Smooth muscle cell (in vitro differentiated cells): Measurements from ENCODE around the gene PHF20. TPM values are rescaled to one million over a fixed set of nuclear protein-coding genes. Genes with fewer than 3 reads are reported as not detected.

Source experiments
- DNase-seq: peaks from one replicate; lab custom pipeline; 2025; ENCODE audit not compliant: unreplicated experiment; lab: John Stamatoyannopoulos, UW
- H2AFZ ChIP-seq: fragments of 200-600 bp; sonication (generic); 2 replicates; pipeline ENCODE4 v1.6.0; 2016; ENCODE audit warnings: antibody characterized with exemption, low read depth, mild to moderate bottlenecking
- H3F3A ChIP-seq: fragments of 200-600 bp; sonication (generic); 2 replicates; pipeline ENCODE4 v1.6.0; 2017; ENCODE audit warnings: antibody characterized with exemption, low read depth
- H3K27ac ChIP-seq: fragments of 200-600 bp; sonication (generic); 2 replicates; pipeline ENCODE4 v1.5.1; 2016; ENCODE audit warnings: low read depth, mild to moderate bottlenecking
- H3K27me3 ChIP-seq: fragments of 200-600 bp; sonication (generic); 2 replicates; pipeline ENCODE4 v1.6.1; 2016; ENCODE audit warnings: low read depth, mild to moderate bottlenecking
- H3K36me3 ChIP-seq: fragments of 200-600 bp; sonication (generic); 2 replicates; pipeline ENCODE4 v1.5.1; 2016; ENCODE audit warnings: low read depth
- H3K4me1 ChIP-seq: fragments of 200-600 bp; sonication (generic); 2 replicates; pipeline ENCODE4 v1.5.1; 2016; ENCODE audit warnings: low read depth
- H3K4me2 ChIP-seq: fragments of 200-600 bp; sonication (generic); 2 replicates; pipeline ENCODE4 v1.6.0; 2016; ENCODE audit warnings: mild to moderate bottlenecking
- H3K4me3 ChIP-seq: fragments of 200-600 bp; sonication (generic); 2 replicates; pipeline ENCODE4 v1.5.1; 2016; ENCODE audit warnings: mild to moderate bottlenecking
- H3K79me2 ChIP-seq: fragments of 200-600 bp; sonication (generic); 2 replicates; pipeline ENCODE4 v1.6.0; 2016; ENCODE audit warnings: low read depth, mild to moderate bottlenecking
- H3K9ac ChIP-seq: fragments of 200-600 bp; sonication (generic); 2 replicates; pipeline ENCODE4 v1.6.0; 2016; ENCODE audit warnings: low read depth
- H3K9me3 ChIP-seq: fragments of 200-600 bp; sonication (generic); replicated peaks from 2 replicates; pipeline ENCODE4 v1.5.1; 2016; ENCODE audit warnings: low read depth
- H4K20me1 ChIP-seq: fragments of 200-600 bp; sonication (generic); 2 replicates; pipeline ENCODE4 v1.6.0; 2016; ENCODE audit warnings: low read depth
- WGBS: methylation state at CpG from one replicate; pipeline ENCODE4 v1.1.7; 2016; ENCODE audit warnings: low lambda C conversion rate; 5-methylcytosine and 5-hydroxymethylcytosine counted together
- polyA plus RNA-seq: library from polyadenylated mRNA; unstranded; fragments of >200 nt; fragmentation: Nextera tagmentation; extraction: Ambion mirVana; gene quantifications from 2 replicates; pipeline ENCODE4 v1.2.1, GENCODE V29; 2016
- total RNA-seq: library from RNA; depleted of rRNA; stranded (reverse); fragments of >200 nt; gene quantifications from 2 replicates; pipeline ENCODE4 v1.2.3, GENCODE V29; 2014
- TF ChIP-seq, protein P1 (sequence below): fragments of 200-600 bp; sonication (generic); IDR thresholded peaks from 2 replicates; pipeline ENCODE4 v1.5.1; 2017; ENCODE audit warnings: borderline replicate concordance, mild to moderate bottlenecking, antibody characterized with exemption; ENCODE audit not compliant: insufficient read depth, poor library complexity, severe bottlenecking

PHF20 gene
- total and polyA plus RNA-seq, 2 experiments from 2014 or later, result 23.3 to 27.4 TPM

DNA sequence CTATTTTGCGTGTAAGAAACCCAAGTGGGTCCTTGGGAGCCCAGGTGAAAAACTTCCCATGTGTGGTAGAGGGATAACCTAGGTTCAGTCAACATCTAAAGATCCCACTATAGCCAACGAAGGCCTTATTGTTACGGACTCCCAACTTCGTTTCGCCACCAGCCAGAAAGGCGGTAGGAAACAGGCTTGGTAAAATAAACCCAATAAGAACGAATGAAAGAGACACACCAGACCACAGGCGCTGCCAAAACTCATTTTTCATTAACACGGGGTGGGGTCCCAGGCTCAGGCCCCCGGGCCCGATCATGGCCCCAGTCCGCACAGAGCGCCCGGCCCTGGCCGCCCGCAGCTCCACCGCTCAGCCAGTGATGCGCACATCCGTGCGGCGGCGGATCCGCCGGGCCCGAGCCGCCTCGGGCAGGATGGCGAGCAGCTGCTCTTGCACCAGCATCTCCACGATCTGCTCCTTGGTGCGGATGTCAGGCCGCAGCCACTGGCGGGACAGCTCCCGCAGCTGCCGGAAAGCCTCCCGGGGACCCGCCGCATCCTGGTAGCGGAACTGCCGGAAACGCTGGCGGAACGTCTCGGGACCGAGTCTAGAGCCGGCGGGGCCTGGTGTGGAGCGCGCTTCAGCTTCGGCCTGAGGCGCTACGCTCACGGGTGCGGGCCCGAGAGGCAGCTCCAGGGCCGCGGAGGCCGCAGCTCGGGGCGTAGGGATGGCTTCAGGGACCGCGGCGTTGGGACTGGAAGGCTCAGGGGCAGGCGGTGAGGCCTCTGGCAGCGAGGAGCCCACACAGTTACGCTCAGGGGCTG is 181.8 kb downstream of the PHF20 start:
- no peaks in the 10 kb centered on the region for H3K27me3 ChIP-seq
- H3K79me2 ChIP-seq, result peaks cover 21% of the 10 kb centered on the region
- H3F3A ChIP-seq, result peaks cover 16% of the 10 kb centered on the region
- peaks cover 17% of the 10 kb centered on the region for H3K4me1 ChIP-seq
- H4K20me1 ChIP-seq, result peaks cover 16% of the 10 kb centered on the region
- peak; percentile 66 for DNase-seq
- 2% methylated on average over 65 of the region's 65 CpGs for WGBS
- peak overlapping the region; percentile 97 for H3K27ac ChIP-seq
- peak overlapping the region; percentile 84 for H3K4me3 ChIP-seq
- no peaks in the 10 kb centered on the region for H3K9me3 ChIP-seq
- H3K36me3 ChIP-seq, result no peaks in the 10 kb centered on the region
- TF ChIP-seq, protein P1, sequence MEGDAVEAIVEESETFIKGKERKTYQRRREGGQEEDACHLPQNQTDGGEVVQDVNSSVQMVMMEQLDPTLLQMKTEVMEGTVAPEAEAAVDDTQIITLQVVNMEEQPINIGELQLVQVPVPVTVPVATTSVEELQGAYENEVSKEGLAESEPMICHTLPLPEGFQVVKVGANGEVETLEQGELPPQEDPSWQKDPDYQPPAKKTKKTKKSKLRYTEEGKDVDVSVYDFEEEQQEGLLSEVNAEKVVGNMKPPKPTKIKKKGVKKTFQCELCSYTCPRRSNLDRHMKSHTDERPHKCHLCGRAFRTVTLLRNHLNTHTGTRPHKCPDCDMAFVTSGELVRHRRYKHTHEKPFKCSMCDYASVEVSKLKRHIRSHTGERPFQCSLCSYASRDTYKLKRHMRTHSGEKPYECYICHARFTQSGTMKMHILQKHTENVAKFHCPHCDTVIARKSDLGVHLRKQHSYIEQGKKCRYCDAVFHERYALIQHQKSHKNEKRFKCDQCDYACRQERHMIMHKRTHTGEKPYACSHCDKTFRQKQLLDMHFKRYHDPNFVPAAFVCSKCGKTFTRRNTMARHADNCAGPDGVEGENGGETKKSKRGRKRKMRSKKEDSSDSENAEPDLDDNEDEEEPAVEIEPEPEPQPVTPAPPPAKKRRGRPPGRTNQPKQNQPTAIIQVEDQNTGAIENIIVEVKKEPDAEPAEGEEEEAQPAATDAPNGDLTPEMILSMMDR, result no peak
- peak overlapping the region; percentile 58 for H2AFZ ChIP-seq
- peak overlapping the region; percentile 98 for H3K9ac ChIP-seq
- H3K4me2 ChIP-seq, result peak overlapping the region; percentile 88

DNA sequence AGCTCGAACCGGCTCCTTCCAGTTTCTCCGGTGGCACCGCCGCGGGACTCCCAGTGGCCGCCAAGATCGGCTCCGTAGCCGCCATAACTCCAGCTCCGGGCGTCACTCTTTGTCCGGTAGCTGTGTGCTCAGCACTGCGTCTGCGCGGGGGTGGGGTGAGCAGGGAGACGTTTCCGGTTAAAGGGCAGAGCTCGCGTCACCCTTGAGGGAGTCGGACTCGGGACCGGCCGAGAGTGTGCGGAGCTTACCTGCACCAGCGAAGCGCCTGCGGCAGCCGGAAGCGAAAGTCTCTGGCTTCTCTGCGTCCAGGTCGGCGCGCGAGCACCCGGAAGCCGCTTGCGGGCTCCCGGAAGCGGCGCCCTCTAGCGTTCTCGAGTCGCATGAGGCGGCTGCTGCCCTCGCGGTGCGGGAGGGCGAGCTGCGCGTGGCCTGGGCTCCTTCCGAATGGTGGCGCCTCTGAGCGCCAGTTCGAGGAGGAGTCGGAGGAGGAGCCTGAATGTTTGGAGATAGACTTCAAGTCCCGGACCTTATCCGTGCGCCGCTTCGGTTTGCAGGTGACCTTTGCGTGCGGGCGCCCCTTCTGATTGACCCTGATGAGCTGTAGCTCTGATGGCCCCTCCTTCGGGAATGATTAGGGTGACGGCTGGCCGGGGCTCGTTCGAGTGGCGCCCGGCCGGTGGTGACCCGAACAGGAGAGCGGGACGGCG is 182.5 kb downstream of the PHF20 start, which contains the start of gene SCAND1:
SCAND1 (minus strand) TSS at position 303 of the 707 bp plus-strand sequence; CDS start at position 85, 218 bp downstream.
- Histone ChIP-seq H3K36me3 (no peaks in the 10 kb centered on the region), H3F3A (peaks cover 13% of the 10 kb centered on the region), H3K79me2 (peaks cover 21% of the 10 kb centered on the region), H3K27me3 (no peaks in the 10 kb centered on the region), H3K9ac (peak within 1 kb of the TSS; percentile 98), H2AFZ (peak within 1 kb of the TSS; percentile 81), H3K4me2 (peak within 1 kb of the TSS; percentile 88), H4K20me1 (peaks cover 16% of the 10 kb centered on the region), H3K4me1 (peaks cover 17% of the 10 kb centered on the region), H3K9me3 (no peaks in the 10 kb centered on the region), H3K27ac (peak within 1 kb of the TSS; percentile 97), H3K4me3 (peak within 1 kb of the TSS; percentile 84)
- TF ChIP-seq, protein P1, result peak; percentile 90
- DNase-seq, result peak; percentile 99
- under 1% methylated on average over 75 of the region's 76 CpGs for WGBS

DNA sequence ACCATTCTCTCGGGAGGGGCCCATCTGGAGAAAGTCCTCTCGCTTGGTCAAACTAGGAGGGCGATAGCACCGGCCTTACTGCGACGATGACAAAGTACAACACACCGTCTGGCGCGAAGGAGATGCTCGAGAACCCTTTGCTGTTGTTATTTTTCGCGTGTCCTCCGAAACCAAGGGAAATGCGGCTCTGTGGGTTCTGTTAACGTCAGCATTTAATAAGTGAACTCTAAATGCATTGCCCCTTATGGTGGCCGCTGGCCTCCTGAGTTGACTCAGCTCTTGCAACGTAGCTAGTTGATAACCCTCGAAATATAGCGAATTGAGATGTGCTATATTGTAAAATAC is 183.1 kb downstream of the PHF20 start:
- Histone ChIP-seq H3K4me1 (peaks cover 17% of the 10 kb centered on the region), H3K9me3 (no peaks in the 10 kb centered on the region), H3K27me3 (no peaks in the 10 kb centered on the region), H3K4me3 (peak overlapping the region; percentile 84), H3K4me2 (peak overlapping the region; percentile 87), H3K27ac (peak overlapping the region; percentile 97), H3K79me2 (peaks cover 21% of the 10 kb centered on the region), H4K20me1 (peaks cover 16% of the 10 kb centered on the region), H3K9ac (peak overlapping the region; percentile 87), H3F3A (peaks cover 13% of the 10 kb centered on the region), H3K36me3 (no peaks in the 10 kb centered on the region), H2AFZ (peak overlapping the region; percentile 81)
- WGBS, result 2% methylated on average over 19 of the region's 19 CpGs
- DNase-seq, result no peak
- TF ChIP-seq, protein P1, result no peak
